ENCODE data around the gene THRA. TPM values are rescaled to one million over a fixed set of nuclear protein-coding genes. Genes with fewer than 3 reads are reported as not detected.
A peak's percentile ranks its signal among the peaks of the same experiment; 100 is the strongest.

THRA gene
- total RNA-seq, 1 experiment from 2014 or later: 29.3 TPM

GRCh38 chr17:40068917-40069750 lies 6.4 kb downstream of the THRA start:
- peaks cover 58% of the 10 kb centered on the region for H3K4me1 Mint-ChIP-seq (ENCODE audit: low read depth, unreplicated experiment)
- no TSS peak for BruUV-seq (replicated peaks)
- peaks cover under 1% of the 10 kb centered on the region for H3K36me3 Mint-ChIP-seq (ENCODE audit: insufficient read depth, unreplicated experiment)
- H3K4me1 ChIP-seq: peaks cover 80% of the 10 kb centered on the region
- no peaks in the 10 kb centered on the region for H3K36me3 ChIP-seq (ENCODE audit: control insufficient read depth, insufficient read depth, low read length)
- no peak overlapping the region for H3K4me3 ChIP-seq (ENCODE audit: low read depth, low read length)
- no peaks in the 10 kb centered on the region for H3K27me3 ChIP-seq (replicated peaks; ENCODE audit: control insufficient read depth, insufficient read depth, low read length)
- ChIA-PET CTCF (interaction anchor here (1.0 kb wide), 1 partner anchor 15 kb away, joined by 3 read pairs; the partner anchor contains the start of gene MED24), POLR2A (no interaction called here)
- DNase-seq: no peak
- H3K9me3 Mint-ChIP-seq (ENCODE audit: unreplicated experiment): no peaks in the 10 kb centered on the region
- no peak for TF ChIP-seq CTCF (IDR thresholded peaks at IDR 0.05; ENCODE audit: insufficient read depth in 1 of 2, low read depth in 1 of 2, low read length in 1 of 2, severe bottlenecking in 1 of 2, unreplicated experiment in 1 of 2)
- no peaks in the 10 kb centered on the region for H3K9me3 ChIP-seq
- H3K27me3 Mint-ChIP-seq (ENCODE audit: insufficient read depth, unreplicated experiment): no peaks in the 10 kb centered on the region
- H3K4me3 Mint-ChIP-seq (ENCODE audit: unreplicated experiment): no peak overlapping the region
- H3K27ac Mint-ChIP-seq (ENCODE audit: unreplicated experiment): peak overlapping the region; percentile 84
- intact Hi-C loops (cut with micrococcal nuclease; ENCODE audit: unreplicated experiment): no loop called here

- H3K27me3 Mint-ChIP-seq (ENCODE audit: insufficient read depth, unreplicated experiment): no peaks in the 10 kb centered on the region
- H3K36me3 ChIP-seq (ENCODE audit: control insufficient read depth, insufficient read depth, low read length): no peaks in the 10 kb centered on the region
- ChIA-PET CTCF (interaction anchor here (0.6 to 1.4 kb wide), 3 partner anchors 16 to 98 kb away, joined by 3 read pairs; partner anchors contain the start of gene MED24), POLR2A (no interaction called here)
- no peaks in the 10 kb centered on the region for H3K9me3 Mint-ChIP-seq (ENCODE audit: unreplicated experiment)
- H3K9me3 ChIP-seq: no peaks in the 10 kb centered on the region
- H3K4me1 ChIP-seq: peaks cover 72% of the 10 kb centered on the region
- intact Hi-C loops (cut with micrococcal nuclease; ENCODE audit: unreplicated experiment): no loop called here
- H3K4me3 Mint-ChIP-seq (ENCODE audit: unreplicated experiment): peak overlapping the region; percentile 28
- peaks cover 50% of the 10 kb centered on the region for H3K4me1 Mint-ChIP-seq (ENCODE audit: low read depth, unreplicated experiment)
- no peaks in the 10 kb centered on the region for H3K27me3 ChIP-seq (replicated peaks; ENCODE audit: control insufficient read depth, insufficient read depth, low read length)
- no peak for DNase-seq
- no peaks in the 10 kb centered on the region for H3K36me3 Mint-ChIP-seq (ENCODE audit: insufficient read depth, unreplicated experiment)
- H3K27ac Mint-ChIP-seq (ENCODE audit: unreplicated experiment): peak overlapping the region; percentile 84
- peak in 1 of 2 experiments; percentile 23 for TF ChIP-seq CTCF (IDR thresholded peaks at IDR 0.05; ENCODE audit: insufficient read depth in 1 of 2, low read depth in 1 of 2, low read length in 1 of 2, severe bottlenecking in 1 of 2, unreplicated experiment in 1 of 2)
- no TSS peak for BruUV-seq (replicated peaks)
- no peak overlapping the region for H3K4me3 ChIP-seq (ENCODE audit: low read depth, low read length)
Observed at GRCh38 chr17:40069751-40070708, 7.3 kb downstream of the THRA start.

DNA sequence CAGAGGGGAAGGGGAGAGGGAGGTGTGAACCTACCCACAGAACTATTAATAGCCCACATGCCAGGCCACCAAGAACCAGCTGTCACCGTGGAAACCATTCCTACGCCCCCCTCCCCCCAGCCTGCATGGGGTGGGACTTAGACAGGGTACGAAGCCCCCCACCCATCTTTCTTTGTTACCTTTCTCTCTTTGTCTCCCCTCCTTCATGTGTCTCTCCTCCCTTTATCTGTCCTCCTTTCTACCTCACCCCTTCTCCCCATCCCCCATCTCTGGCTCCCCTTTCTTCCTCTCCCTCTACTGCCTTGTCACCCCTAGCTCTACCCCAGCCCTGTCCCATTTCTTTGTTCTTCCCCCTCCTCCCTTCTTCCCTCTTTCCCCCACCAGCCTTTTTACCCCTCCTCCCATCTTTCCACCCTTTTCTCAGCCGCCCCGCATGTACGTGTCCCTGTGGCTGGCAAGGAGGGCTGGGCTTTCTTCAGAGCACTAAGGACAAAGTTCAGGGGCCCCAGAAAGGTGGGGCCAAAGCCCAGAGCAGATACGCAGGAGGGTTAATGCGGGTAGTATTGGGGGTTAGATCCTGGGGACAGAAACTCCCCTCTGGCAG lies 8.0 kb downstream of the THRA start:
- Mint-ChIP-seq H3K9me3 (ENCODE audit: unreplicated experiment) (no peaks in the 10 kb centered on the region), H3K27me3 (ENCODE audit: insufficient read depth, unreplicated experiment) (no peaks in the 10 kb centered on the region), H3K4me3 (ENCODE audit: unreplicated experiment) (peak overlapping the region; percentile 28), H3K27ac (ENCODE audit: unreplicated experiment) (peak overlapping the region; percentile 84), H3K36me3 (ENCODE audit: insufficient read depth, unreplicated experiment) (no peaks in the 10 kb centered on the region), H3K4me1 (ENCODE audit: low read depth, unreplicated experiment) (peaks cover 49% of the 10 kb centered on the region)
- Histone ChIP-seq H3K27me3 (replicated peaks; ENCODE audit: control insufficient read depth, insufficient read depth, low read length) (no peaks in the 10 kb centered on the region), H3K4me3 (ENCODE audit: low read depth, low read length) (no peak overlapping the region; the same call in 1 of the 2 replicates), H3K4me1 (peaks cover 77% of the 10 kb centered on the region), H3K36me3 (ENCODE audit: control insufficient read depth, insufficient read depth, low read length) (no peaks in the 10 kb centered on the region; the same call in 1 of the 2 replicates), H3K9me3 (no peaks in the 10 kb centered on the region)
- intact Hi-C loops (cut with micrococcal nuclease; ENCODE audit: unreplicated experiment): no loop called here
- ChIA-PET POLR2A (no interaction called here), CTCF (interaction anchor here (0.6 to 1.4 kb wide), 4 partner anchors 8 to 97 kb away, joined by 3 to 6 read pairs (median 4); partner anchors contain the start of genes MSL1, NR1D1 and THRA)
- peak; percentile 55 to 76 for DNase-seq
- no peak for TF ChIP-seq CTCF (IDR thresholded peaks at IDR 0.05; ENCODE audit: insufficient read depth in 1 of 2, low read depth in 1 of 2, low read length in 1 of 2, severe bottlenecking in 1 of 2, unreplicated experiment in 1 of 2)
- BruUV-seq (replicated peaks): no TSS peak

Measured in Caco-2 (cell line).